Measurements from ENCODE around the gene PBX1. TPM values are rescaled to one million over a fixed set of nuclear protein-coding genes. Genes with fewer than 3 reads are reported as not detected.
A peak's percentile ranks its signal among the peaks of the same experiment; 100 is the strongest.
"Not testable (repeated sequence)": the region's sequence is repeated elsewhere in the genome, so short reads cannot be mapped to it uniquely, and the experiment has no call there.

PBX1 gene
- total RNA-seq, 3 donors from 2014 or later: 64.5 to 126 (median 95.4) TPM

GRCh38 chr1:164601399-164602100 is 42.6 kb downstream of the PBX1 start:
- peak overlapping the region in 1 of 3 donors; percentile 48 for H3K4me3 ChIP-seq

GRCh38 chr1:164602101-164602422 is 43.1 kb downstream of the PBX1 start:
- H3K27me3 ChIP-seq: no peaks in the 10 kb centered on the region
- intact Hi-C loops (cut with DNase I; ENCODE audit: low total_unique reads): no loop called here
- no peaks in the 10 kb centered on the region for H3K36me3 ChIP-seq
- peak overlapping the region in 2 of 3 donors; percentile 19 to 48 for H3K4me3 ChIP-seq
- peak overlapping the region; percentile 79 to 80 for H3K27ac ChIP-seq
- H3K4me1 ChIP-seq: peaks cover 4 to 14% of the 10 kb centered on the region in 2 donors
- TF ChIP-seq CTCF (IDR thresholded peaks at IDR 0.05) (no peak), POLR2A (IDR thresholded peaks at IDR 0.05) (no peak), POLR2AphosphoS5 (IDR thresholded peaks at IDR 0.05) (peak in 1 of 3 donors; percentile 73)
- H3K9me3 ChIP-seq: no peaks in the 10 kb centered on the region
- DNase-seq (ENCODE audit: low spot score in 2 of 2): peak; percentile 76 to 88

More at GRCh38 chr1:164601399-164602100, 42.6 kb downstream of the PBX1 start:
- Histone ChIP-seq H3K27me3 (no peaks in the 10 kb centered on the region), H3K27ac (peak overlapping the region; percentile 79 to 80), H3K4me1 (peaks cover 4 to 14% of the 10 kb centered on the region in 2 donors), H3K36me3 (no peaks in the 10 kb centered on the region), H3K9me3 (no peaks in the 10 kb centered on the region)
- intact Hi-C loops (cut with DNase I; ENCODE audit: low total_unique reads): no loop called here
- DNase-seq (ENCODE audit: low spot score in 2 of 2): no peak
- TF ChIP-seq POLR2AphosphoS5 (IDR thresholded peaks at IDR 0.05): peak in 1 of 3 donors; percentile 12
- no peak for TF ChIP-seq POLR2A (IDR thresholded peaks at IDR 0.05)

- peak; percentile 79 to 82 for DNase-seq (ENCODE audit: low spot score in 2 of 2)
- peaks cover 4 to 14% of the 10 kb centered on the region in 2 donors for H3K4me1 ChIP-seq
- peak overlapping the region; percentile 79 to 80 for H3K27ac ChIP-seq
- intact Hi-C loops (cut with DNase I; ENCODE audit: low total_unique reads): no loop called here
- no peaks in the 10 kb centered on the region for H3K27me3 ChIP-seq
- H3K36me3 ChIP-seq: no peaks in the 10 kb centered on the region
- TF ChIP-seq POLR2A (IDR thresholded peaks at IDR 0.05): no peak
- TF ChIP-seq POLR2AphosphoS5 (IDR thresholded peaks at IDR 0.05): no peak
- no peak for TF ChIP-seq CTCF (IDR thresholded peaks at IDR 0.05)
- peak overlapping the region in 2 of 3 donors; percentile 19 to 48 for H3K4me3 ChIP-seq
- no peaks in the 10 kb centered on the region for H3K9me3 ChIP-seq
Observed at GRCh38 chr1:164602480-164603093, 43.6 kb downstream of the PBX1 start.

- H3K36me3 ChIP-seq; H3K9me3 ChIP-seq; DNase-seq (ENCODE audit: low spot score in 2 of 2); H3K4me3 ChIP-seq; H3K27me3 ChIP-seq; intact Hi-C loops (cut with DNase I; ENCODE audit: low total_unique reads): not testable (repeated sequence)
- H3K4me1 ChIP-seq: peaks cover 4 to 14% of the 10 kb centered on the region in 2 donors
- H3K27ac ChIP-seq: peak overlapping the region; percentile 61 to 79
Observed at GRCh38 chr1:164603805-164604204, 44.8 kb downstream of the PBX1 start.

- H3K36me3 ChIP-seq: no peaks in the 10 kb centered on the region
- peaks cover 4 to 9% of the 10 kb centered on the region in 2 donors for H3K4me1 ChIP-seq
- TF ChIP-seq POLR2A (IDR thresholded peaks at IDR 0.05) (no peak), CTCF (IDR thresholded peaks at IDR 0.05) (no peak), POLR2AphosphoS5 (IDR thresholded peaks at IDR 0.05) (no peak)
- H3K4me3 ChIP-seq: no peak overlapping the region
- intact Hi-C loops (cut with DNase I; ENCODE audit: low total_unique reads): no loop called here
- no peak for DNase-seq (ENCODE audit: low spot score in 2 of 2)
- peak overlapping the region; percentile 61 to 79 for H3K27ac ChIP-seq
- no peaks in the 10 kb centered on the region for H3K9me3 ChIP-seq
- no peaks in the 10 kb centered on the region for H3K27me3 ChIP-seq
Observed at GRCh38 chr1:164604541-164604940, 45.6 kb downstream of the PBX1 start.

Measured in breast epithelium (tissue), 4 donors.